COLO668 (cell line): ENCODE results near the gene PRICKLE4.

Experiments
- DNase-seq: peaks from one replicate; lab custom pipeline; 2025; ENCODE audit not compliant: unreplicated experiment; lab: John Stamatoyannopoulos, UW

Gene PRICKLE4

GRCh38 chr6:41836022-41836659 is 55.6 kb downstream of the PRICKLE4 start:
- no peak for DNase-seq

GRCh38 chr6:41836660-41837052 is 56.1 kb downstream of the PRICKLE4 start:
- no peak for DNase-seq
